H1 (cell line): ENCODE data around the gene CAMK2D. TPM values are rescaled to one million over a fixed set of nuclear protein-coding genes. Genes with fewer than 3 reads are reported as not detected.

Experiments
- CTCF ChIA-PET: fragments of 300-600 bp; sonication (Branson Sonifier 250); formaldehyde crosslinking; loops from one replicate; lab custom pipeline; 2021; ENCODE audit not compliant: partially characterized antibody; lab: Charles Lee
- POLR2A ChIA-PET: fragments of 300-600 bp; sonication (Branson Sonifier 250); formaldehyde crosslinking; loops from one replicate; lab custom pipeline; 2021; ENCODE audit warnings: inconsistent platforms; ENCODE audit not compliant: partially characterized antibody; lab: Charles Lee
- DNase-seq, 2 experiments: peaks; one replicate each; pipeline versions ENCODE4 v3.0.0 to v3.0.0-alpha.2; 2010 to 2022; ENCODE audit warnings: low spot score in 2 of 2, low read depth in 1 of 2, mixed read lengths in 1 of 2
- FAIRE-seq: peaks from 2 replicates; lab custom pipeline; 2011; peaks lifted over from hg19 to GRCh38; lab: Jason Lieb, UNC
- H2AFZ ChIP-seq: 2 replicates; pipeline ENCODE4 v1.8.1; 2012; ENCODE audit warnings: low read length, inconsistent platforms
- H2AK5ac ChIP-seq: 2 replicates; pipeline ENCODE4 v1.6.1; 2013; ENCODE audit warnings: low read depth, low read length
- H2BK120ac ChIP-seq: replicated peaks from 2 replicates; pipeline ENCODE3; 2013; ENCODE audit warnings: low read depth, low read length, inconsistent platforms
- H2BK12ac ChIP-seq: 2 replicates; pipeline ENCODE4 v1.6.1; 2013; ENCODE audit warnings: low read depth, low read length
- H2BK15ac ChIP-seq: 2 replicates; pipeline ENCODE4 v1.6.1; 2013; ENCODE audit warnings: low read length
- H2BK20ac ChIP-seq: 2 replicates; pipeline ENCODE4 v1.6.1; 2013; ENCODE audit warnings: low read length
- H2BK5ac ChIP-seq: 2 replicates; pipeline ENCODE4 v1.6.1; 2013; ENCODE audit warnings: low read depth, low read length
- H3K14ac ChIP-seq: 2 replicates; pipeline ENCODE4 v1.6.1; 2013; ENCODE audit warnings: inconsistent platforms; ENCODE audit not compliant: insufficient read length
- H3K18ac ChIP-seq: 2 replicates; pipeline ENCODE4 v1.6.1; 2013; ENCODE audit warnings: low read length; ENCODE audit errors: extremely low read depth
- H3K23ac ChIP-seq: 2 replicates; pipeline ENCODE4 v1.6.1; 2013; ENCODE audit warnings: inconsistent platforms; ENCODE audit not compliant: insufficient read length
- H3K23me2 ChIP-seq: 2 replicates; pipeline ENCODE4 v1.6.1; 2013; ENCODE audit warnings: low read depth, low read length
- H3K27ac ChIP-seq: 2 replicates; pipeline ENCODE4 v1.6.1; 2011; ENCODE audit warnings: low read depth, low read length, inconsistent platforms
- H3K27me3 ChIP-seq, 4 experiments: replicated peaks in 1 of 4; 1 replicate in 1 of 4; 2 replicates in 3 of 4; pipeline versions ENCODE4 v1.6.1 to v1.8.1; 2011 to 2013; ENCODE audit warnings: low read length in 3 of 4, mild to moderate bottlenecking in 3 of 4, inconsistent platforms in 2 of 4, mixed read lengths in 2 of 4, moderate library complexity in 1 of 4; ENCODE audit not compliant: control insufficient read depth in 3 of 4, insufficient read depth in 3 of 4; ENCODE audit errors: extremely low read depth in 1 of 4
- H3K36me3 ChIP-seq, 4 experiments: 2 replicates each; pipeline versions ENCODE4 v1.6.1 to v1.8.1; 2011 to 2013; ENCODE audit warnings: mild to moderate bottlenecking in 4 of 4, low read length in 3 of 4, moderate library complexity in 2 of 4, control low read depth in 1 of 4, inconsistent platforms in 1 of 4; ENCODE audit not compliant: insufficient read depth in 4 of 4, control insufficient read depth in 2 of 4
- H3K4ac ChIP-seq: replicated peaks from 2 replicates; pipeline ENCODE3; 2013; ENCODE audit warnings: low read length, low read depth, mixed read lengths, inconsistent platforms; ENCODE audit not compliant: insufficient read length
- H3K4me1 ChIP-seq, 4 experiments: replicated peaks in 1 of 4; 1 replicate in 1 of 4; 2 replicates in 3 of 4; pipeline versions ENCODE4 v1.6.1 to v1.8.1; 2011 to 2013; ENCODE audit warnings: low read length in 3 of 4, inconsistent platforms in 2 of 4, mixed read lengths in 1 of 4; ENCODE audit not compliant: insufficient read depth in 4 of 4, control insufficient read depth in 3 of 4
- H3K4me2 ChIP-seq, 2 experiments: 2 replicates each; pipeline versions ENCODE4 v1.6.1 to v1.8.1; 2011 to 2013; ENCODE audit warnings: low read depth in 2 of 2, low read length in 2 of 2, control low read depth in 1 of 2, inconsistent platforms in 1 of 2, mild to moderate bottlenecking in 1 of 2; ENCODE audit not compliant: insufficient read depth in 1 of 2
- H3K4me3 ChIP-seq, 4 experiments: fragments of 200-600, 300-600 bp in 1 of 4; sonication (generic), shearing (Covaris generic), sonication (Bioruptor Twin) in 1 of 4; 2 replicates each; pipeline versions ENCODE4 v1.5.1 to v1.8.1; 2011 to 2016; ENCODE audit warnings: low read length in 4 of 4, low read depth in 3 of 4, control low read depth in 2 of 4, inconsistent platforms in 2 of 4, mild to moderate bottlenecking in 2 of 4, mixed read lengths in 1 of 4, moderate library complexity in 1 of 4; ENCODE audit not compliant: insufficient read depth in 2 of 4; ENCODE audit errors: extremely low read depth in 1 of 4
- H3K56ac ChIP-seq: replicated peaks from 2 replicates; pipeline ENCODE3; 2013; ENCODE audit warnings: low read depth, mild to moderate bottlenecking, mixed read lengths, low read length, inconsistent platforms; ENCODE audit not compliant: insufficient read length
- H3K79me1 ChIP-seq: 2 replicates; pipeline ENCODE4 v1.6.1; 2013; ENCODE audit warnings: low read depth, low read length, control low read depth
- H3K79me2 ChIP-seq, 2 experiments: 2 replicates each; pipeline versions ENCODE4 v1.6.1 to v1.8.1; 2012 to 2013; ENCODE audit warnings: low read length in 2 of 2, mild to moderate bottlenecking in 2 of 2, inconsistent platforms in 1 of 2; ENCODE audit not compliant: insufficient read depth in 2 of 2, control insufficient read depth in 1 of 2
- H3K9ac ChIP-seq, 4 experiments: replicated peaks in 1 of 4; 1 replicate in 1 of 4; 2 replicates in 3 of 4; pipeline versions ENCODE4 v1.6.1 to v1.8.1; 2011 to 2013; ENCODE audit warnings: low read depth in 3 of 4, low read length in 3 of 4, control low read depth in 2 of 4, mild to moderate bottlenecking in 2 of 4, moderate library complexity in 2 of 4, inconsistent platforms in 1 of 4; ENCODE audit errors: extremely low read depth in 1 of 4
- H3K9me3 ChIP-seq, 2 experiments: 2 replicates each; pipeline versions ENCODE4 v1.6.1 to v1.8.1; 2012 to 2013; ENCODE audit warnings: mild to moderate bottlenecking in 2 of 2, moderate library complexity in 2 of 2, control low read depth in 1 of 2, inconsistent platforms in 1 of 2, low read depth in 1 of 2, low read length in 1 of 2, mixed read lengths in 1 of 2; ENCODE audit not compliant: insufficient read depth in 2 of 2
- H4K20me1 ChIP-seq, 2 experiments: replicated peaks in 1 of 2; 2 replicates each; pipeline versions ENCODE3 to v1.8.1; 2011 to 2013; ENCODE audit warnings: inconsistent platforms in 2 of 2, low read length in 2 of 2, mild to moderate bottlenecking in 1 of 2; ENCODE audit not compliant: insufficient read depth in 2 of 2, control insufficient read depth in 1 of 2
- H4K5ac ChIP-seq: 2 replicates; pipeline ENCODE4 v1.6.1; 2013; ENCODE audit warnings: low read length, low read depth, mixed read lengths, inconsistent platforms; ENCODE audit not compliant: insufficient read length
- H4K8ac ChIP-seq: 2 replicates; pipeline ENCODE4 v1.8.0; 2013; ENCODE audit warnings: mild to moderate bottlenecking, moderate library complexity, low read length, inconsistent platforms; ENCODE audit not compliant: insufficient read depth; ENCODE audit errors: extremely low read depth
- H4K91ac ChIP-seq: replicated peaks from 2 replicates; pipeline ENCODE3; 2013; ENCODE audit warnings: low read length, mixed read lengths, inconsistent platforms; ENCODE audit not compliant: insufficient read length
- EP300 ChIP-seq, 2 experiments: IDR thresholded peaks; 1 replicate in 1 of 2; 2 replicates in 1 of 2; pipeline ENCODE4 v1.6.1; 2011 to 2012; ENCODE audit warnings: low read depth in 2 of 2, low read length in 2 of 2, mild to moderate bottlenecking in 2 of 2, borderline replicate concordance in 1 of 2, inconsistent platforms in 1 of 2, moderate library complexity in 1 of 2
- POLR2AphosphoS5 ChIP-seq: IDR thresholded peaks from 2 replicates; pipeline ENCODE4 v1.6.1; 2011; ENCODE audit warnings: low read depth, low read length
- TBP ChIP-seq: IDR thresholded peaks from 2 replicates; pipeline ENCODE4 v1.6.1; 2011; ENCODE audit warnings: low read depth, low read length, improper control_type of control experiment
- WGBS, 2 experiments: shearing (Covaris generic) in 1 of 2; methylation state at CpG; one replicate each; pipeline versions ENCODE4 v1.1.6 to v1.1.7; 2013 to 2015; ENCODE audit warnings: low lambda C conversion rate in 2 of 2, mixed read lengths in 2 of 2, inconsistent platforms in 1 of 2, low coverage in 1 of 2, missing lambda C conversion rate in 1 of 2; ENCODE audit not compliant: insufficient replicate concordance in 2 of 2, insufficient coverage in 1 of 2, insufficient read length in 1 of 2; ENCODE audit errors: extremely low coverage in 1 of 2, missing lambda C conversion rate in 1 of 2; 5-methylcytosine and 5-hydroxymethylcytosine counted together
- polyA plus RNA-seq, 7 experiments: library from polyadenylated mRNA; depleted of rRNA in 3 of 7; stranded (reverse) in 5 of 7; unstranded in 2 of 7; fragments of >200 nt in 5 of 7; fragments of 200-250 nt in 2 of 7; gene quantifications; 1 replicate in 5 of 7; 2 replicates in 1 of 7; 4 replicates in 1 of 7; pipeline versions ENCODE4 v1.2.1 to v1.2.3, GENCODE V29; 2011 to 2013; ENCODE audit warnings: missing spikeins in 2 of 7, mixed read lengths in 2 of 7
- total RNA-seq: library from RNA; stranded (reverse); fragmentation: NEBNext Ultra II Directional; extraction: Animal tissue kit (Norgen Biotek cat#: 25700); gene quantifications from 2 replicates; pipeline ENCODE4 v1.2.1, GENCODE V29; 2021
- TF ChIP-seq, protein P1 (sequence below): IDR thresholded peaks from 2 replicates; pipeline ENCODE4 v1.6.1; 2011; ENCODE audit warnings: low read depth, mild to moderate bottlenecking, low read length; ENCODE audit not compliant: insufficient read depth
- TF ChIP-seq, protein P2 (sequence below): IDR thresholded peaks from 2 replicates; pipeline ENCODE4 v1.6.1; 2011; ENCODE audit warnings: low read length, improper control_type of control experiment

CAMK2D gene
- total and polyA plus RNA-seq, 2 of the 8 experiments (the other 6 are each of a cell fraction or from before 2014, with no cell fraction given), result 3.2 to 7.0 TPM

DNA sequence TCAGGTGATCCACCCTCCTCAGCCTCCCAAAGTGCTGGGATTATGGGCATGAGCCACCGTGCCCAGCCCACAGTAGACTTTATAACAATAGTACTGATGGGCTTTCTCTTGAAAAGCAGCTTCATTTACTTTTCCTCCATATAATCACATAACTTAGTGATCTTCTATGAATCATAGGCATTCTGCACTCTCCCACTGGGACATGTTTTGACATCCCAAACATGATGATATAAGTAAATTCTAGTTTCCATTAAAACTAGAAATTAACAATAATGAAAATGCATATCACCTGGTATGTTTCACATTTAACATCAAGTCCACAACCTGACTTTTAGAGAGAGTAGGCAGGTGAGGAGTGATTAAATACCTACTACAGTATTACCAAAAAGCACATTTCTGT lies 96.5 kb downstream of the CAMK2D start:
- H4K91ac ChIP-seq, result no peak overlapping the region
- H4K5ac ChIP-seq, result no peak overlapping the region
- no peak for DNase-seq
- FAIRE-seq, result no peak
- H3K36me3 ChIP-seq, result no peaks in the 10 kb centered on the region
- H2BK120ac ChIP-seq, result no peak overlapping the region
- 0 out of 2 replicates have a peak, but pooled peaks cover 2% of the 10 kb centered on the region for H3K79me1 ChIP-seq
- H3K4me2 ChIP-seq, result no peak overlapping the region
- no peak overlapping the region for H3K4me3 ChIP-seq
- no peak overlapping the region for H2BK15ac ChIP-seq
- ChIA-PET POLR2A (no interaction called here), CTCF (interaction anchor here (0.5 kb wide), 1 partner anchor 996 kb away, joined by 4 read pairs; no protein-coding TSS in a partner anchor)
- no peak overlapping the region for H3K18ac ChIP-seq
- H4K8ac ChIP-seq, result no peak overlapping the region
- H3K56ac ChIP-seq, result no peak overlapping the region
- H2AK5ac ChIP-seq, result no peak overlapping the region
- H3K23me2 ChIP-seq, result 0 out of 2 replicates have a peak, but pooled peaks cover 2% of the 10 kb centered on the region
- no peak overlapping the region for H2AFZ ChIP-seq
- H2BK5ac ChIP-seq, result no peak overlapping the region
- no peaks in the 10 kb centered on the region for H3K79me2 ChIP-seq
- H3K14ac ChIP-seq, result no peak overlapping the region
- 100% methylated on average over 1 of the region's 1 CpG; no CpG with 5 or more reads in 1 of the 2 experiments for WGBS, 2 experiments
- H3K23ac ChIP-seq, result no peak overlapping the region
- no peaks in the 10 kb centered on the region for H3K4me1 ChIP-seq
- no peak overlapping the region for H3K27ac ChIP-seq
- H3K27me3 ChIP-seq, result no peaks in the 10 kb centered on the region
- H3K9ac ChIP-seq, result no peak overlapping the region
- H2BK12ac ChIP-seq, result no peak overlapping the region
- no peaks in the 10 kb centered on the region for H3K9me3 ChIP-seq
- H2BK20ac ChIP-seq, result no peak overlapping the region
- H3K4ac ChIP-seq, result no peak overlapping the region
- no peaks in the 10 kb centered on the region for H4K20me1 ChIP-seq
- TF ChIP-seq, protein P1, sequence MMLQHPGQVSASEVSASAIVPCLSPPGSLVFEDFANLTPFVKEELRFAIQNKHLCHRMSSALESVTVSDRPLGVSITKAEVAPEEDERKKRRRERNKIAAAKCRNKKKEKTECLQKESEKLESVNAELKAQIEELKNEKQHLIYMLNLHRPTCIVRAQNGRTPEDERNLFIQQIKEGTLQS, result no peak
- no peak for TF ChIP-seq POLR2AphosphoS5
- TF ChIP-seq EP300 (IDR thresholded peaks at IDR 0.05; ENCODE audit: borderline replicate concordance in 1 of 2, low read depth in 2 of 2, low read length in 2 of 2), result no peak
- TF ChIP-seq TBP, result no peak
- TF ChIP-seq, protein P2, sequence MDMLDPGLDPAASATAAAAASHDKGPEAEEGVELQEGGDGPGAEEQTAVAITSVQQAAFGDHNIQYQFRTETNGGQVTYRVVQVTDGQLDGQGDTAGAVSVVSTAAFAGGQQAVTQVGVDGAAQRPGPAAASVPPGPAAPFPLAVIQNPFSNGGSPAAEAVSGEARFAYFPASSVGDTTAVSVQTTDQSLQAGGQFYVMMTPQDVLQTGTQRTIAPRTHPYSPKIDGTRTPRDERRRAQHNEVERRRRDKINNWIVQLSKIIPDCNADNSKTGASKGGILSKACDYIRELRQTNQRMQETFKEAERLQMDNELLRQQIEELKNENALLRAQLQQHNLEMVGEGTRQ, result no peak
